Stimulated activated naive CD8-positive, alpha-beta T cell treated with anti-CD3 and anti-CD28 coated beads, Interleukin-15, amount 100 ng/mL, for 72 hours (primary cell): ENCODE measurements around the gene ESF1.

Experiments used
- ATAC-seq: fragments of 150-1000 bp; cut with Tn5 transposase; 2 replicates; pipeline ENCODE4 v1.10.0; 2021; ENCODE audit warnings: mild to moderate bottlenecking, moderate library complexity
- DNase-seq, 2 donors: peaks; one replicate each; pipeline ENCODE4 v3.0.0; 2021 to 2022
- H3K27ac Mint-ChIP-seq, 2 donors: one replicate each; pipeline ENCODE4 v1.8.0; 2022; ENCODE audit warnings: mild to moderate bottlenecking in 2 of 2, mixed read lengths in 2 of 2, moderate library complexity in 2 of 2
- H3K27me3 Mint-ChIP-seq: one replicate; pipeline ENCODE4 v1.8.0; 2022; ENCODE audit warnings: mixed read lengths
- H3K4me1 Mint-ChIP-seq: one replicate; pipeline ENCODE4 v1.8.0; 2022; ENCODE audit warnings: mild to moderate bottlenecking, mixed read lengths
- H3K4me3 Mint-ChIP-seq, 2 donors: one replicate each; pipeline ENCODE4 v1.8.0; 2022; ENCODE audit warnings: mild to moderate bottlenecking in 2 of 2, mixed read lengths in 2 of 2, moderate library complexity in 1 of 2
- H3K9me3 Mint-ChIP-seq, 2 donors: one replicate each; pipeline ENCODE4 v1.8.0; 2022; ENCODE audit warnings: mixed read lengths in 2 of 2

ESF1 gene

GRCh38 chr20:13799040-13799439 is 14.3 kb upstream of the ESF1 start:
- no peaks in the 10 kb centered on the region for H3K27me3 Mint-ChIP-seq
- no peak overlapping the region for H3K27ac Mint-ChIP-seq
- no peaks in the 10 kb centered on the region for H3K9me3 Mint-ChIP-seq
- ATAC-seq (no peak), DNase-seq (no peak)
- H3K4me1 Mint-ChIP-seq = no peaks in the 10 kb centered on the region
- no peak overlapping the region for H3K4me3 Mint-ChIP-seq

- no peak for ATAC-seq
- Mint-ChIP-seq H3K4me1 (no peaks in the 10 kb centered on the region), H3K9me3 (no peaks in the 10 kb centered on the region), H3K4me3 (no peak overlapping the region), H3K27me3 (no peaks in the 10 kb centered on the region), H3K27ac (no peak overlapping the region)
- no peak for DNase-seq
These were observed 9.9 kb upstream of the ESF1 start for GRCh38 chr20:13794667-13795066.

GRCh38 chr20:13793001-13793400 is 8.3 kb upstream of the ESF1 start:
- H3K27ac Mint-ChIP-seq = no peak overlapping the region
- no peak overlapping the region for H3K4me3 Mint-ChIP-seq
- no peak for ATAC-seq
- no peaks in the 10 kb centered on the region for H3K9me3 Mint-ChIP-seq
- no peaks in the 10 kb centered on the region for H3K4me1 Mint-ChIP-seq
- no peak for DNase-seq
- no peaks in the 10 kb centered on the region for H3K27me3 Mint-ChIP-seq

GRCh38 chr20:13791540-13792459 is 7.1 kb upstream of the ESF1 start:
- DNase-seq (no peak), ATAC-seq (no peak)
- H3K4me1 Mint-ChIP-seq = peaks cover 6% of the 10 kb centered on the region

GRCh38 chr20:13790708-13791107 is 6.0 kb upstream of the ESF1 start:
- H3K27ac Mint-ChIP-seq = peak overlapping the region in 1 of 2 donors; percentile 37
- peaks cover 17% of the 10 kb centered on the region for H3K4me1 Mint-ChIP-seq
- no peaks in the 10 kb centered on the region for H3K9me3 Mint-ChIP-seq
- no peaks in the 10 kb centered on the region for H3K27me3 Mint-ChIP-seq
- H3K4me3 Mint-ChIP-seq = no peak overlapping the region
- DNase-seq = no peak
- no peak for ATAC-seq

More at GRCh38 chr20:13791540-13792459, 7.1 kb upstream of the ESF1 start:
- Mint-ChIP-seq H3K9me3 (no peaks in the 10 kb centered on the region), H3K4me3 (no peak overlapping the region), H3K27me3 (no peaks in the 10 kb centered on the region), H3K27ac (peak overlapping the region in 1 of 2 donors; percentile 29)

GRCh38 chr20:13788167-13788834 is 3.6 kb upstream of the ESF1 start:
- H3K9me3 Mint-ChIP-seq = no peaks in the 10 kb centered on the region
- H3K27ac Mint-ChIP-seq = no peak overlapping the region
- DNase-seq (peak; percentile 10 to 33), ATAC-seq (peak; percentile 42)
- no peaks in the 10 kb centered on the region for H3K27me3 Mint-ChIP-seq
- peaks cover 24% of the 10 kb centered on the region for H3K4me1 Mint-ChIP-seq
- H3K4me3 Mint-ChIP-seq = no peak overlapping the region

- ATAC-seq (no peak), DNase-seq (no peak)
- Mint-ChIP-seq H3K4me3 (peak overlapping the region; percentile 92 to 93), H3K9me3 (no peaks in the 10 kb centered on the region), H3K27me3 (no peaks in the 10 kb centered on the region), H3K4me1 (peaks cover 39% of the 10 kb centered on the region), H3K27ac (peak overlapping the region; percentile 64 to 90)
These were observed 1.6 kb upstream of the ESF1 start for GRCh38 chr20:13786143-13786828.

GRCh38 chr20:13784271-13784892 is 337 bp downstream of the ESF1 start:
- H3K27me3 Mint-ChIP-seq = no peaks in the 10 kb centered on the region
- ATAC-seq = peak; percentile 16
- DNase-seq = no peak
- H3K4me3 Mint-ChIP-seq = peak overlapping the region; percentile 92 to 93
- H3K4me1 Mint-ChIP-seq = peaks cover 55% of the 10 kb centered on the region
- H3K9me3 Mint-ChIP-seq = no peaks in the 10 kb centered on the region
- peak overlapping the region; percentile 97 to 100 for H3K27ac Mint-ChIP-seq

GRCh38 chr20:13783528-13783927 is 1.2 kb downstream of the ESF1 start:
- ATAC-seq (no peak), DNase-seq (no peak)
- peaks cover 60% of the 10 kb centered on the region for H3K4me1 Mint-ChIP-seq
- H3K27me3 Mint-ChIP-seq = no peaks in the 10 kb centered on the region
- no peaks in the 10 kb centered on the region for H3K9me3 Mint-ChIP-seq
- H3K4me3 Mint-ChIP-seq = peak overlapping the region; percentile 92 to 93
- H3K27ac Mint-ChIP-seq = peak overlapping the region in 1 of 2 donors; percentile 27

GRCh38 chr20:13778827-13779226 is 5.9 kb downstream of the ESF1 start:
- no peak for ATAC-seq
- Mint-ChIP-seq H3K4me1 (peaks cover 52% of the 10 kb centered on the region), H3K27me3 (no peaks in the 10 kb centered on the region), H3K9me3 (no peaks in the 10 kb centered on the region), H3K27ac (peak overlapping the region in 1 of 2 donors; percentile 57), H3K4me3 (no peak overlapping the region)
- no peak for DNase-seq

GRCh38 chr20:13777171-13777601 is 7.5 kb downstream of the ESF1 start:
- H3K4me3 Mint-ChIP-seq = no peak overlapping the region
- peak; percentile 49 for ATAC-seq

GRCh38 chr20:13775867-13776266 is 8.9 kb downstream of the ESF1 start:
- H3K4me3 Mint-ChIP-seq = no peak overlapping the region
- peaks cover 30% of the 10 kb centered on the region for H3K4me1 Mint-ChIP-seq
- no peak overlapping the region for H3K27ac Mint-ChIP-seq

More at GRCh38 chr20:13777171-13777601, 7.5 kb downstream of the ESF1 start:
- peak overlapping the region in 1 of 2 donors; percentile 16 for H3K27ac Mint-ChIP-seq
- H3K27me3 Mint-ChIP-seq = no peaks in the 10 kb centered on the region
- no peak for DNase-seq
- H3K9me3 Mint-ChIP-seq = no peaks in the 10 kb centered on the region
- H3K4me1 Mint-ChIP-seq = peaks cover 38% of the 10 kb centered on the region

GRCh38 chr20:13772529-13772928 is 12.2 kb downstream of the ESF1 start:
- H3K27me3 Mint-ChIP-seq = no peaks in the 10 kb centered on the region
- no peak overlapping the region for H3K4me3 Mint-ChIP-seq
- ATAC-seq (no peak), DNase-seq (no peak)
- peaks cover 11% of the 10 kb centered on the region for H3K4me1 Mint-ChIP-seq
- H3K27ac Mint-ChIP-seq = peak overlapping the region in 1 of 2 donors; percentile 82
- H3K9me3 Mint-ChIP-seq = no peaks in the 10 kb centered on the region

More at GRCh38 chr20:13775867-13776266, 8.9 kb downstream of the ESF1 start:
- no peak for DNase-seq
- H3K9me3 Mint-ChIP-seq = no peaks in the 10 kb centered on the region
- no peaks in the 10 kb centered on the region for H3K27me3 Mint-ChIP-seq
- no peak for ATAC-seq

- H3K4me3 Mint-ChIP-seq = no peak overlapping the region
- H3K27ac Mint-ChIP-seq = no peak overlapping the region
- no peaks in the 10 kb centered on the region for H3K27me3 Mint-ChIP-seq
- no peaks in the 10 kb centered on the region for H3K9me3 Mint-ChIP-seq
- ATAC-seq = no peak
- DNase-seq = no peak
- H3K4me1 Mint-ChIP-seq = peaks cover 5% of the 10 kb centered on the region
These were observed 12.8 kb downstream of the ESF1 start for GRCh38 chr20:13771853-13772453.

- Mint-ChIP-seq H3K27ac (no peak overlapping the region), H3K4me1 (peaks cover 11% of the 10 kb centered on the region)
- no peak for ATAC-seq
These were observed 14.6 kb downstream of the ESF1 start for GRCh38 chr20:13770141-13770540.

More at GRCh38 chr20:13770141-13770540, 14.6 kb downstream of the ESF1 start:
- Mint-ChIP-seq H3K4me3 (no peak overlapping the region), H3K27me3 (no peaks in the 10 kb centered on the region), H3K9me3 (peaks cover 6 to 8% of the 10 kb centered on the region in 2 donors)
- no peak for DNase-seq
